Karpas-422 (cell line): ENCODE measurements around the gene LIMD2. TPM values are rescaled to one million over a fixed set of nuclear protein-coding genes. Genes with fewer than 3 reads are reported as not detected.
A peak's percentile ranks its signal among the peaks of the same experiment; 100 is the strongest.

Experiments
- DNase-seq: peaks from one replicate; pipeline ENCODE4 v3.0.0-alpha.2; 2015
- H2AFZ ChIP-seq: fragments of 200-600 bp; sonication (generic); 2 replicates; pipeline ENCODE4 v1.6.1; 2014; ENCODE audit warnings: antibody characterized with exemption, low read length, mixed read lengths
- H3K27ac ChIP-seq: fragments of 200-600 bp; sonication (generic); 2 replicates; pipeline ENCODE4 v1.5.1; 2014; ENCODE audit warnings: mild to moderate bottlenecking, low read length, moderate library complexity
- H3K27me3 ChIP-seq: fragments of 200-600 bp; sonication (generic); 2 replicates; pipeline ENCODE4 v1.6.1; 2014; ENCODE audit warnings: low read length, mixed read lengths
- H3K36me3 ChIP-seq: fragments of 200-600 bp; sonication (generic); 2 replicates; pipeline ENCODE4 v1.6.1; 2014; ENCODE audit warnings: low read length, mixed read lengths; ENCODE audit not compliant: insufficient read depth
- H3K4me1 ChIP-seq: fragments of 200-600 bp; sonication (generic); 2 replicates; pipeline ENCODE4 v1.6.1; 2014; ENCODE audit warnings: mild to moderate bottlenecking, low read length, mixed read lengths
- H3K4me2 ChIP-seq: fragments of 200-600 bp; sonication (generic); 2 replicates; pipeline ENCODE4 v1.6.1; 2014; ENCODE audit warnings: low read length, low read depth, mild to moderate bottlenecking; ENCODE audit not compliant: poor library complexity, severe bottlenecking
- H3K4me3 ChIP-seq: fragments of 200-600 bp; sonication (generic); 2 replicates; pipeline ENCODE4 v1.5.1; 2014; ENCODE audit warnings: mild to moderate bottlenecking, antibody characterized with exemption, low read length, mixed read lengths
- H3K79me2 ChIP-seq: fragments of 200-600 bp; sonication (generic); 2 replicates; pipeline ENCODE4 v1.6.1; 2014; ENCODE audit warnings: mild to moderate bottlenecking, low read length, mixed read lengths
- H3K9ac ChIP-seq: fragments of 200-600 bp; sonication (generic); 2 replicates; pipeline ENCODE4 v1.6.0; 2014; ENCODE audit warnings: low read length
- H3K9me2 ChIP-seq: fragments of 200-600 bp; sonication (generic), shearing (Covaris generic); replicated peaks from 2 replicates; pipeline ENCODE4 v1.6.0; 2014; ENCODE audit warnings: mild to moderate bottlenecking, low read length, moderate library complexity; ENCODE audit not compliant: insufficient read depth
- H3K9me3 ChIP-seq: fragments of 300-700, 200-600 bp; sonication (generic); 2 replicates; pipeline ENCODE4 v1.6.1; 2014; ENCODE audit warnings: low read length, mixed read lengths
- H4K20me1 ChIP-seq: fragments of 200-600 bp; sonication (generic); 2 replicates; pipeline ENCODE4 v1.6.1; 2014; ENCODE audit warnings: mild to moderate bottlenecking, antibody characterized with exemption, low read length, low read depth; ENCODE audit not compliant: insufficient read depth
- total RNA-seq: library from RNA; depleted of rRNA; stranded (reverse); fragments of >200 nt; shearing (Covaris generic); gene quantifications from 2 replicates; pipeline ENCODE4 v1.2.3, GENCODE V29; 2014; ENCODE audit warnings: low replicate concordance; rRNA removed

LIMD2 gene
- total RNA-seq, 1 experiment from 2014 or later: 200 TPM

DNA sequence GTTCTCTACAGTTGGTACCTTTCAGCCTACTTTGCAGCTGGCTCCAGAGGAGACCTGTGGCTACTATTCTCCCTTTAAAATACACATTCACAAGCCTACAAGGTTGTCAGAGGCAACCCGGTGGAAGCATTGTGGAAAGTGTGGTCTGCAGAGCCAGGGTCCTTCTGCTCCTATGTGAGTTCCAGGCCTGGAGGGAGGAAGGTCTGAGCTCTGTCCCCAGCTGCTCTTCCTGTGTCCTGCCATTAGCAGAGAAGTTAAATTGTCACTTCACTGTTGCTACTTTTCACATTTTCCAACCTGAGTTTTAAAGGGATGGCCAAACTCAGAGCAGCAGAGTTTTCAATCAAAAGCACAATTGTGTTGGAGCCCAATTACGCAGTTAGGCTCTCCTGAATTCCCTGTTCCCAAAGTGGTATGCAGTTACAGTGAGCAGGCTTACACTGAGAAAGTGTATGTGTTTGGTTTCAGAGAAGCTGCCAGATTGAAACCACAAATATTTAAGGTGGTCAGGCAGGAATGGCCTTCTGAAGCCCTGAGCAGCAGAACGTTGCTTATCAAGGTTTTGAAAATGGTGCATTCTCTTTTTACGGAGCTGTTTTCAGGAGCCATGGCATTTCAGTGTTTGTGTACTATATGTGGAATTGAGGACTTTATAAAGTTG, 52.7 kb downstream of the LIMD2 start:
- Histone ChIP-seq H4K20me1 (no peaks in the 10 kb centered on the region), H3K27ac (no peak overlapping the region), H3K4me2 (no peak overlapping the region), H3K79me2 (peaks cover 4% of the 10 kb centered on the region; the same call in 1 of the 2 replicates), H3K9me3 (no peaks in the 10 kb centered on the region), H3K9ac (no peak overlapping the region), H2AFZ (no peak overlapping the region), H3K27me3 (no peaks in the 10 kb centered on the region), H3K36me3 (no peaks in the 10 kb centered on the region), H3K4me1 (peaks cover 16% of the 10 kb centered on the region), H3K4me3 (no peak overlapping the region), H3K9me2 (no peaks in the 10 kb centered on the region)
- no peak for DNase-seq

DNA sequence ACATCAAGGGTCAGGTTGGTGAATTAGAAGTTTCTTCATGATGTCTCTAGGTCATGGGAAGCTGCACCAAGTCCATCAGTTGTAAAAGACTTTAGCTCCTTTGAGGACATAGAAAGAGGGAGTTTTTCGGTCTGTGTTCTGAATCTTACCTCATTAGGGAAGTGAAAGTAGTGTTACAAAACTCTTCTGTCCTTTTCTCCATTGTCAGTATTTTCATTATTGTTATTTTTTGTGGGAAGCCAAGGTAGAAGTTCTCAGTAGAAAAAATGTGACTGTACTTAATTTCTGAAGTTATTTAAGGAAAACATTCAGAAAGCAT, 53.5 kb downstream of the LIMD2 start:
- H3K27ac ChIP-seq: peak overlapping the region; percentile 51; the same call in 1 of the 2 replicates
- no peaks in the 10 kb centered on the region for H3K9me2 ChIP-seq
- H3K9me3 ChIP-seq: no peaks in the 10 kb centered on the region
- no peaks in the 10 kb centered on the region for H4K20me1 ChIP-seq
- peak; percentile 61 for DNase-seq
- no peak overlapping the region for H3K4me2 ChIP-seq
- no peak overlapping the region for H2AFZ ChIP-seq
- H3K79me2 ChIP-seq: peaks cover 4% of the 10 kb centered on the region; the same call in 1 of the 2 replicates
- H3K4me3 ChIP-seq: no peak overlapping the region
- H3K4me1 ChIP-seq: peaks cover 23% of the 10 kb centered on the region
- no peaks in the 10 kb centered on the region for H3K36me3 ChIP-seq
- H3K27me3 ChIP-seq: no peaks in the 10 kb centered on the region
- no peak overlapping the region; the same call in 1 of the 2 replicates for H3K9ac ChIP-seq

Other genes starting within 250 kb of the LIMD2 start
- 6.7 and 13.9 TPM in 2 replicates for gene ACE, start 223.1 kb downstream of the LIMD2 start, total RNA-seq
- gene KCNH6, start 176.8 kb downstream of the LIMD2 start, total RNA-seq: not detected in 2 replicates
- gene DCAF7, start 149.6 kb downstream of the LIMD2 start, total RNA-seq: 44.9 and 72.3 TPM in 2 replicates
- 10.7 and 17.9 TPM in 2 replicates for gene TACO1, start 99.2 kb downstream of the LIMD2 start, total RNA-seq
- 17.8 and 43.4 TPM in 2 replicates for gene MAP3K3, start 77.7 kb downstream of the LIMD2 start, total RNA-seq
- 25.8 and 27.5 TPM in 2 replicates for gene STRADA, start 41.7 kb upstream of the LIMD2 start, total RNA-seq
- 28.0 and 35.9 TPM in 2 replicates for gene CCDC47, start 73.5 kb upstream of the LIMD2 start, total RNA-seq
- 76.5 and 77.6 TPM in 2 replicates for gene DDX42, start 74.0 kb upstream of the LIMD2 start, total RNA-seq
- gene PSMC5, start 127.3 kb upstream of the LIMD2 start, total RNA-seq: 26.9 and 49.1 TPM in 2 replicates
- gene FTSJ3, start 127.5 kb upstream of the LIMD2 start, total RNA-seq: 30.7 and 39.5 TPM in 2 replicates
- 103 and 143 TPM in 2 replicates for gene SMARCD2, start 142.6 kb upstream of the LIMD2 start, total RNA-seq
- gene CSH2, start 173.6 kb upstream of the LIMD2 start, total RNA-seq: not detected in 2 replicates
- gene GH2, start 181.8 kb upstream of the LIMD2 start, total RNA-seq: not detected in 2 replicates
- gene CSH1, start 196.4 kb upstream of the LIMD2 start, total RNA-seq: not detected in 2 replicates
- gene CSHL1, start 211.1 kb upstream of the LIMD2 start, total RNA-seq: not detected in 2 replicates
- not detected in 2 replicates for gene GH1, start 218.7 kb upstream of the LIMD2 start, total RNA-seq
- 545 and 1,164 TPM in 2 replicates for gene CD79B, start 232.2 kb upstream of the LIMD2 start, total RNA-seq